Glutamatergic neuron (in vitro differentiated cells): ENCODE results near the gene KIF26B. TPM values are rescaled to one million over a fixed set of nuclear protein-coding genes. Genes with fewer than 3 reads are reported as not detected.
A peak's percentile ranks its signal among the peaks of the same experiment; 100 is the strongest.

Source experiments
- DNase-seq: peaks from one replicate; pipeline ENCODE4 v3.0.0; 2022
- H3K27ac Mint-ChIP-seq: one replicate; pipeline ENCODE4 v1.8.0; 2020; ENCODE audit warnings: mild to moderate bottlenecking, mixed read lengths, inconsistent platforms; ENCODE audit not compliant: unreplicated experiment
- H3K27me3 Mint-ChIP-seq: one replicate; pipeline ENCODE4 v1.8.0; 2020; ENCODE audit warnings: mild to moderate bottlenecking, moderate library complexity, mixed read lengths, inconsistent platforms; ENCODE audit not compliant: unreplicated experiment
- H3K36me3 Mint-ChIP-seq: one replicate; pipeline ENCODE4 v1.8.0; 2020; ENCODE audit warnings: mild to moderate bottlenecking, mixed read lengths, inconsistent platforms; ENCODE audit not compliant: unreplicated experiment
- H3K4me1 Mint-ChIP-seq: one replicate; pipeline ENCODE4 v1.8.0; 2020; ENCODE audit warnings: mild to moderate bottlenecking, low read depth, mixed read lengths, inconsistent platforms; ENCODE audit not compliant: unreplicated experiment
- H3K4me3 Mint-ChIP-seq: one replicate; pipeline ENCODE4 v1.8.0; 2020; ENCODE audit warnings: mild to moderate bottlenecking, mixed read lengths, inconsistent platforms; ENCODE audit not compliant: unreplicated experiment
- H3K9me3 Mint-ChIP-seq: one replicate; pipeline ENCODE4 v1.8.0; 2020; ENCODE audit warnings: mild to moderate bottlenecking, moderate library complexity, mixed read lengths, inconsistent platforms; ENCODE audit not compliant: unreplicated experiment
- total RNA-seq: library from RNA; stranded (reverse); fragmentation: NEBNext Ultra II Directional; extraction: Animal tissue kit (Norgen Biotek cat#: 25700); gene quantifications from one replicate; pipeline ENCODE4 v1.2.1, GENCODE V29; 2021; ENCODE audit not compliant: unreplicated experiment
- TF ChIP-seq, protein P1 (sequence below): fragments of 200-600 bp; sonication (generic); IDR thresholded peaks from one replicate; pipeline ENCODE4 v1.5.0; 2021; ENCODE audit not compliant: partially characterized antibody, unreplicated experiment

KIF26B gene
- total RNA-seq, 1 donor from 2014 or later: 2.4 TPM

GRCh38 chr1:245216366-245217115, 61.8 kb downstream of the KIF26B start:
- Mint-ChIP-seq H3K36me3 (no peaks in the 10 kb centered on the region), H3K4me3 (peak overlapping the region; percentile 13), H3K27me3 (peaks cover 4% of the 10 kb centered on the region), H3K27ac (peak overlapping the region; percentile 75), H3K9me3 (peaks cover 2% of the 10 kb centered on the region), H3K4me1 (peaks cover 20% of the 10 kb centered on the region)
- DNase-seq: no peak
- TF ChIP-seq, protein P1, sequence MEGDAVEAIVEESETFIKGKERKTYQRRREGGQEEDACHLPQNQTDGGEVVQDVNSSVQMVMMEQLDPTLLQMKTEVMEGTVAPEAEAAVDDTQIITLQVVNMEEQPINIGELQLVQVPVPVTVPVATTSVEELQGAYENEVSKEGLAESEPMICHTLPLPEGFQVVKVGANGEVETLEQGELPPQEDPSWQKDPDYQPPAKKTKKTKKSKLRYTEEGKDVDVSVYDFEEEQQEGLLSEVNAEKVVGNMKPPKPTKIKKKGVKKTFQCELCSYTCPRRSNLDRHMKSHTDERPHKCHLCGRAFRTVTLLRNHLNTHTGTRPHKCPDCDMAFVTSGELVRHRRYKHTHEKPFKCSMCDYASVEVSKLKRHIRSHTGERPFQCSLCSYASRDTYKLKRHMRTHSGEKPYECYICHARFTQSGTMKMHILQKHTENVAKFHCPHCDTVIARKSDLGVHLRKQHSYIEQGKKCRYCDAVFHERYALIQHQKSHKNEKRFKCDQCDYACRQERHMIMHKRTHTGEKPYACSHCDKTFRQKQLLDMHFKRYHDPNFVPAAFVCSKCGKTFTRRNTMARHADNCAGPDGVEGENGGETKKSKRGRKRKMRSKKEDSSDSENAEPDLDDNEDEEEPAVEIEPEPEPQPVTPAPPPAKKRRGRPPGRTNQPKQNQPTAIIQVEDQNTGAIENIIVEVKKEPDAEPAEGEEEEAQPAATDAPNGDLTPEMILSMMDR: no peak

DNA sequence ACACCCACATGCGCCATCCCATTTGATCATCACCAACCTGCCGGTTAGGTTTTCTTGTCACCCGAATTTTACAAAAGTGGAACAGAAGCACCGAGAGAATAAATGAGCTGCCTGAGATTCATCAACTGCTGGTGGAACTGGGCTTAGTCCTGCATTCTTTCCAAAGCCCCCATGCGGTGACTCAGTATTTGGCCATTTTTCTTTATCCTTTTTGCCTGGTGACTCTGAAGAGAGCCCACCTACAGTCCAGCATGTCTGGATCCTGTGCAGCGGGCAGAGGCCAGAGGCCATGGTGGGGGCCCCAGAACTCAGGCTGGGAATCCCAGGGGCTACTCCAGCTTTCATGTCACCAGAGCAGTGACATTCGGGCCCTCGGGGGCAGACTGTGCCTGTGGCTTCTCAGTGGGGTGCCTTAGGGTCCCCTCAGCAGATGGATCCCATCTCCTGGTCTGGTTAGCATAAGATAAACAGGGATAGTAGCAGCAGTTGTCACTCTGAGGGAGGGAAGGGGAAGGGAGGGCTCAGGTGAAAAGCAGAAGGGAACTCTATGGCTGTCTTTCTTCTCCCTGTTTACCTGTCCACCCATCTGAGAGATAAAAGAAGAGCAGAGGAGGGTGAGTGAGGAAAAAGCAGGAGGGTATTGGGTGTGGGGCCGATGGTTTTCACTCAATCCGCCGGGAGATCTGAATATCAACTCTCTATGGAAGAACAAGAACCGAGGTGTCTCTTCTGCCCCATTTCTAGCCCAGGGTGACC, 63.2 kb downstream of the KIF26B start:
- Mint-ChIP-seq H3K27me3 (peaks cover 4% of the 10 kb centered on the region), H3K9me3 (peaks cover 4% of the 10 kb centered on the region), H3K27ac (peak overlapping the region; percentile 60), H3K4me1 (peaks cover 27% of the 10 kb centered on the region), H3K36me3 (no peaks in the 10 kb centered on the region), H3K4me3 (no peak overlapping the region)
- TF ChIP-seq, protein P1: no peak
- DNase-seq: no peak

- Mint-ChIP-seq H3K4me1 (peaks cover 29% of the 10 kb centered on the region), H3K4me3 (no peak overlapping the region), H3K9me3 (peaks cover 2% of the 10 kb centered on the region), H3K36me3 (no peaks in the 10 kb centered on the region), H3K27me3 (peaks cover 4% of the 10 kb centered on the region), H3K27ac (no peak overlapping the region)
- TF ChIP-seq, protein P1: no peak
- no peak for DNase-seq
Observed at GRCh38 chr1:245220381-245220985, 65.7 kb downstream of the KIF26B start.

DNA sequence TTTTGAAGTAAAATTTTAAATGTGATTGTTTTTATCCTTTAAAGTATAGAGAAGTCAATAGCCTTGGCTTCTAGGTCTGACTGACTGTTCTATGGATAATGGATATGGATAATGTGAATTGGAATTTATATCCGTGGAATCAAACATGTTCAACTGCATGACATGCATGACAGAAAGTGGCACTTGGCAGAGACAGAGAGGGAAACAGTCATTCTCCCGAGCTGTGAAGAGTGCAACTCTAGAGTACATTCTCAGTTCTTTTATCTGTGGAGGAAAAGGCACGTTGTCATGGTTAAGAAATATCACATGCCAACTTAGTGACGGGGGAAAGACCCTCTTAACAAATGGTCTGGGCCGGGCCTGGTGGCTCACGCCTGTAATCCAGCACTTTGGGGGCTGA, 67.0 kb downstream of the KIF26B start:
- H3K4me1 Mint-ChIP-seq: peaks cover 23% of the 10 kb centered on the region
- H3K9me3 Mint-ChIP-seq: peaks cover 2% of the 10 kb centered on the region
- TF ChIP-seq, protein P1: no peak
- no peaks in the 10 kb centered on the region for H3K36me3 Mint-ChIP-seq
- no peak for DNase-seq
- no peaks in the 10 kb centered on the region for H3K27me3 Mint-ChIP-seq
- H3K27ac Mint-ChIP-seq: no peak overlapping the region
- H3K4me3 Mint-ChIP-seq: no peak overlapping the region
